GM23338 (cell line): ENCODE data around the gene NFX1. TPM values are rescaled to one million over a fixed set of nuclear protein-coding genes. Genes with fewer than 3 reads are reported as not detected.

Experiments
- ATAC-seq: fragments of 200-7000 bp; cut with Tn5 transposase; 3 replicates; pipeline ENCODE4 v1.9.1; 2020
- DNase-seq: peaks from one replicate; pipeline ENCODE4 v3.0.0-alpha.2; 2015; ENCODE audit warnings: low spot score
- H2AFZ ChIP-seq: fragments of 200-600 bp; sonication (generic); 2 replicates; pipeline ENCODE4 v1.8.0; 2016; ENCODE audit warnings: antibody characterized with exemption, mild to moderate bottlenecking, moderate library complexity
- H3F3A ChIP-seq: fragments of 200-600 bp; sonication (generic); replicated peaks from 2 replicates; pipeline ENCODE4 v1.8.0; 2017; ENCODE audit warnings: antibody characterized with exemption, mixed run types, low read depth
- H3K27ac ChIP-seq: fragments of 200-600 bp; sonication (generic); 2 replicates; pipeline ENCODE4 v1.6.1; 2016; ENCODE audit warnings: low read depth
- H3K27me3 ChIP-seq: fragments of 200-600 bp; sonication (generic); 2 replicates; pipeline ENCODE4 v1.8.0; 2016; ENCODE audit warnings: mild to moderate bottlenecking, mixed run types, moderate library complexity; ENCODE audit not compliant: insufficient read depth
- H3K36me3 ChIP-seq: fragments of 200-600 bp; sonication (generic); 2 replicates; pipeline ENCODE4 v1.8.0; 2016; ENCODE audit warnings: mild to moderate bottlenecking; ENCODE audit not compliant: insufficient read depth
- H3K4me1 ChIP-seq: fragments of 200-600 bp; sonication (generic); 2 replicates; pipeline ENCODE4 v1.8.0; 2016; ENCODE audit warnings: mild to moderate bottlenecking, moderate library complexity; ENCODE audit not compliant: insufficient read depth
- H3K4me2 ChIP-seq: fragments of 200-600 bp; sonication (generic); 2 replicates; pipeline ENCODE4 v1.7.1; 2017; ENCODE audit warnings: mixed run types
- H3K4me3 ChIP-seq: fragments of 200-600 bp; sonication (generic); 2 replicates; pipeline ENCODE4 v1.6.1; 2016; ENCODE audit warnings: mixed run types
- H3K79me2 ChIP-seq: fragments of 200-600 bp; sonication (generic); replicated peaks from 2 replicates; pipeline ENCODE4 v1.8.0; 2017; ENCODE audit warnings: mild to moderate bottlenecking; ENCODE audit not compliant: insufficient read depth
- H3K9me2 ChIP-seq: fragments of 200-600 bp; sonication (generic); 2 replicates; pipeline ENCODE4 v1.8.0; 2017; ENCODE audit not compliant: insufficient read depth
- H4K20me1 ChIP-seq: fragments of 200-600 bp; sonication (generic); replicated peaks from 2 replicates; pipeline ENCODE4 v1.8.0; 2017; ENCODE audit warnings: mild to moderate bottlenecking; ENCODE audit not compliant: insufficient read depth
- H3K27ac Mint-ChIP-seq: 2 replicates; pipeline ENCODE4 v1.8.0; 2020; ENCODE audit warnings: inconsistent platforms, mild to moderate bottlenecking, moderate library complexity, mixed read lengths
- H3K27me3 Mint-ChIP-seq: 3 replicates; pipeline ENCODE4 v1.8.0; 2022; ENCODE audit warnings: low read depth, mild to moderate bottlenecking, moderate library complexity, mixed read lengths, inconsistent platforms; ENCODE audit not compliant: insufficient read depth, poor library complexity
- H3K36me3 Mint-ChIP-seq: 3 replicates; pipeline ENCODE4 v1.8.0; 2021; ENCODE audit warnings: low read depth, mild to moderate bottlenecking, inconsistent platforms, moderate library complexity, mixed read lengths
- H3K4me1 Mint-ChIP-seq: 3 replicates; pipeline ENCODE4 v1.8.0; 2020; ENCODE audit warnings: mild to moderate bottlenecking, inconsistent platforms, mixed read lengths
- H3K4me3 Mint-ChIP-seq: 3 replicates; pipeline ENCODE4 v1.8.0; 2021; ENCODE audit warnings: moderate library complexity, mild to moderate bottlenecking, inconsistent platforms, mixed read lengths
- H3K9me3 Mint-ChIP-seq: 3 replicates; pipeline ENCODE4 v1.8.0; 2020; ENCODE audit warnings: moderate library complexity, mild to moderate bottlenecking, inconsistent platforms, mixed read lengths
- CREB1 ChIP-seq: fragments of 250-450 bp; sonication (Bioruptor Pico); IDR thresholded peaks from 2 replicates; pipeline ENCODE4 v1.5.0; 2020; ENCODE audit warnings: low read depth, mild to moderate bottlenecking, moderate library complexity
- CTCF ChIP-seq, 2 experiments: fragments of 200-600 bp in 1 of 2; sonication (generic) in 1 of 2; conservative IDR thresholded peaks; 2 replicates each; pipeline versions ENCODE4 v1.5.1 to v1.6.1; 2016 to 2017; ENCODE audit warnings: antibody characterized with exemption in 2 of 2, low read depth in 2 of 2, mild to moderate bottlenecking in 2 of 2, moderate library complexity in 1 of 2
- EZH2 ChIP-seq: fragments of 200-600 bp; sonication (generic); IDR thresholded peaks from one replicate; pipeline ENCODE4 v1.8.0; 2017; ENCODE audit warnings: antibody characterized with exemption, mild to moderate bottlenecking, low read depth; ENCODE audit not compliant: unreplicated experiment
- EZH2phosphoT487 ChIP-seq: fragments of 200-600 bp; sonication (generic); IDR thresholded peaks from one replicate; pipeline ENCODE4 v1.8.1; 2018; ENCODE audit warnings: antibody characterized with exemption; ENCODE audit not compliant: unreplicated experiment
- NANOG ChIP-seq: IDR thresholded peaks from 2 replicates; pipeline ENCODE4 v1.6.1; 2016; ENCODE audit warnings: antibody characterized with exemption, borderline replicate concordance
- POLR2AphosphoS5 ChIP-seq: IDR thresholded peaks from 2 replicates; pipeline ENCODE4 v1.6.1; 2016; ENCODE audit warnings: antibody characterized with exemption, low read depth
- STAT1 ChIP-seq: IDR thresholded peaks from one replicate; pipeline ENCODE4 v1.6.1; 2016; ENCODE audit warnings: antibody characterized with exemption; ENCODE audit not compliant: unreplicated experiment
- ZNF114 ChIP-seq: fragments of 250-450 bp; sonication (Bioruptor Pico); IDR thresholded peaks from 2 replicates; pipeline ENCODE4 v1.5.0; 2020; ENCODE audit warnings: mild to moderate bottlenecking, moderate library complexity
- ZNF331 ChIP-seq: fragments of 250-450 bp; sonication (Bioruptor Pico); IDR thresholded peaks from 2 replicates; pipeline ENCODE4 v1.5.0; 2020; ENCODE audit warnings: low read depth, mild to moderate bottlenecking, moderate library complexity
- polyA plus RNA-seq: library from polyadenylated mRNA; unstranded; fragments of >200 nt; fragmentation: Nextera tagmentation; extraction: Ambion mirVana; gene quantifications from 2 replicates; pipeline ENCODE4 v1.2.1, GENCODE V29; 2016
- total RNA-seq: library from RNA; depleted of rRNA; stranded (reverse); fragments of >200 nt; shearing (Covaris generic); gene quantifications from 2 replicates; pipeline ENCODE4 v1.2.3, GENCODE V29; 2014
- TF ChIP-seq, protein P1 (sequence below): IDR thresholded peaks from 2 replicates; pipeline ENCODE4 v1.6.1; 2016; ENCODE audit warnings: antibody characterized with exemption
- TF ChIP-seq, protein P2 (sequence below): IDR thresholded peaks from one replicate; pipeline ENCODE4 v1.6.1; 2018; ENCODE audit warnings: antibody characterized with exemption; ENCODE audit not compliant: unreplicated experiment

Gene NFX1
- total and polyA plus RNA-seq, 2 experiments from 2014 or later = 13.9 to 26.1 TPM

DNA sequence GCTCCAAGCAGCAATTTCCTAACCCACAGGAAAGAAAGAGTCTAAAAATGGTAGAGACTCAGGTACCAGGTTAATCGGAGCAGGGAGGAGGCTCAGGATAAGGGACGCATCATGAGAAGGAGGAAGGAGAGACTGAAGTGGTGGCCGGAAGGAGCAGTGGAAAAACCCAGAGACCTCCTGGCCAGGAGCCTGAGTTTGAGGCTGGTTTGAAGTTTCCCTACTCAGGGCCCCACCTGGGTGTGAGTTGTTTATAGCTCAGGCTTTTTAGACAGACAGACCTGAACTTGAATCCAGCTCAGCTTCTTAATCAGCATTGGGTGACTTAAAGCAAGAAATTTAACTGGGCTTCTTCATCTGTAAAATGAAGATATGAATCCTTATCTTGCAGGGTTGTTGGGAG is 124.0 kb downstream of the NFX1 start (continued):
- TF ChIP-seq, protein P1, sequence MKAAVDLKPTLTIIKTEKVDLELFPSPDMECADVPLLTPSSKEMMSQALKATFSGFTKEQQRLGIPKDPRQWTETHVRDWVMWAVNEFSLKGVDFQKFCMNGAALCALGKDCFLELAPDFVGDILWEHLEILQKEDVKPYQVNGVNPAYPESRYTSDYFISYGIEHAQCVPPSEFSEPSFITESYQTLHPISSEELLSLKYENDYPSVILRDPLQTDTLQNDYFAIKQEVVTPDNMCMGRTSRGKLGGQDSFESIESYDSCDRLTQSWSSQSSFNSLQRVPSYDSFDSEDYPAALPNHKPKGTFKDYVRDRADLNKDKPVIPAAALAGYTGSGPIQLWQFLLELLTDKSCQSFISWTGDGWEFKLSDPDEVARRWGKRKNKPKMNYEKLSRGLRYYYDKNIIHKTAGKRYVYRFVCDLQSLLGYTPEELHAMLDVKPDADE = no peak
- no peak for TF ChIP-seq EZH2phosphoT487
- TF ChIP-seq ZNF331 = no peak
- TF ChIP-seq CREB1 (CRISPR knock-in tag) = no peak
- no peak for TF ChIP-seq STAT1
- no peak for TF ChIP-seq CTCF (conservative IDR thresholded peaks at IDR 0.05; ENCODE audit: low read depth in 2 of 2)
- TF ChIP-seq, protein P2, sequence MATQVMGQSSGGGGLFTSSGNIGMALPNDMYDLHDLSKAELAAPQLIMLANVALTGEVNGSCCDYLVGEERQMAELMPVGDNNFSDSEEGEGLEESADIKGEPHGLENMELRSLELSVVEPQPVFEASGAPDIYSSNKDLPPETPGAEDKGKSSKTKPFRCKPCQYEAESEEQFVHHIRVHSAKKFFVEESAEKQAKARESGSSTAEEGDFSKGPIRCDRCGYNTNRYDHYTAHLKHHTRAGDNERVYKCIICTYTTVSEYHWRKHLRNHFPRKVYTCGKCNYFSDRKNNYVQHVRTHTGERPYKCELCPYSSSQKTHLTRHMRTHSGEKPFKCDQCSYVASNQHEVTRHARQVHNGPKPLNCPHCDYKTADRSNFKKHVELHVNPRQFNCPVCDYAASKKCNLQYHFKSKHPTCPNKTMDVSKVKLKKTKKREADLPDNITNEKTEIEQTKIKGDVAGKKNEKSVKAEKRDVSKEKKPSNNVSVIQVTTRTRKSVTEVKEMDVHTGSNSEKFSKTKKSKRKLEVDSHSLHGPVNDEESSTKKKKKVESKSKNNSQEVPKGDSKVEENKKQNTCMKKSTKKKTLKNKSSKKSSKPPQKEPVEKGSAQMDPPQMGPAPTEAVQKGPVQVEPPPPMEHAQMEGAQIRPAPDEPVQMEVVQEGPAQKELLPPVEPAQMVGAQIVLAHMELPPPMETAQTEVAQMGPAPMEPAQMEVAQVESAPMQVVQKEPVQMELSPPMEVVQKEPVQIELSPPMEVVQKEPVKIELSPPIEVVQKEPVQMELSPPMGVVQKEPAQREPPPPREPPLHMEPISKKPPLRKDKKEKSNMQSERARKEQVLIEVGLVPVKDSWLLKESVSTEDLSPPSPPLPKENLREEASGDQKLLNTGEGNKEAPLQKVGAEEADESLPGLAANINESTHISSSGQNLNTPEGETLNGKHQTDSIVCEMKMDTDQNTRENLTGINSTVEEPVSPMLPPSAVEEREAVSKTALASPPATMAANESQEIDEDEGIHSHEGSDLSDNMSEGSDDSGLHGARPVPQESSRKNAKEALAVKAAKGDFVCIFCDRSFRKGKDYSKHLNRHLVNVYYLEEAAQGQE = no peak
- no peak for TF ChIP-seq ZNF114 (CRISPR knock-in tag)

GRCh38 chr9:33414889-33415500 is 124.7 kb downstream of the NFX1 start:
- no peaks in the 10 kb centered on the region for H3K27me3 ChIP-seq
- no peak overlapping the region for H3K27ac Mint-ChIP-seq
- H3K36me3 Mint-ChIP-seq = no peaks in the 10 kb centered on the region
- DNase-seq = no peak
- peak overlapping the region; percentile 83; the same call in 1 of the 2 replicates for H2AFZ ChIP-seq
- H3K4me1 ChIP-seq = no peaks in the 10 kb centered on the region
- no peaks in the 10 kb centered on the region for H3F3A ChIP-seq
- peaks cover 9% of the 10 kb centered on the region for H3K27me3 Mint-ChIP-seq
- no peaks in the 10 kb centered on the region for H3K9me2 ChIP-seq
- no peaks in the 10 kb centered on the region for H3K79me2 ChIP-seq
- no peaks in the 10 kb centered on the region for H4K20me1 ChIP-seq
- H3K9me3 Mint-ChIP-seq = no peaks in the 10 kb centered on the region; the same call in 2 of the 3 replicates
- H3K36me3 ChIP-seq = no peaks in the 10 kb centered on the region
- no peak for ATAC-seq
- H3K4me1 Mint-ChIP-seq = peaks cover 6% of the 10 kb centered on the region
- H3K4me2 ChIP-seq = no peak overlapping the region
- H3K4me3 ChIP-seq = no peak overlapping the region
- H3K4me3 Mint-ChIP-seq = no peak overlapping the region
- H3K27ac ChIP-seq = no peak overlapping the region
- TF ChIP-seq CREB1 (CRISPR knock-in tag) (no peak), POLR2AphosphoS5 (no peak), NANOG (no peak), STAT1 (no peak), EZH2 (no peak), ZNF331 (no peak), ZNF114 (CRISPR knock-in tag) (no peak)
- TF ChIP-seq, protein P1 = no peak
